Gastrocnemius medialis (tissue), 4 donors: Measurements from ENCODE around the gene SLC6A16. TPM values are rescaled to one million over a fixed set of nuclear protein-coding genes. Genes with fewer than 3 reads are reported as not detected.
"Not testable (repeated sequence)": the region's sequence is repeated elsewhere in the genome, so short reads cannot be mapped to it uniquely, and the experiment has no call there.

Experiments used
- ATAC-seq, 2 donors: fragments of 150-250 bp; one replicate each; pipeline ENCODE4 v1.9.1; 2016
- DNase-seq, 2 donors: peaks; one replicate each; pipeline ENCODE4 v3.0.0-alpha.2; 2019
- H3K27ac ChIP-seq, 4 donors: fragments of 200-600 bp; sonication (generic); 1 replicate in 1 of 4; 2 replicates in 3 of 4; pipeline ENCODE4 v1.5.1; 2016 to 2018; ENCODE audit warnings: mild to moderate bottlenecking in 2 of 4, moderate library complexity in 1 of 4
- H3K27me3 ChIP-seq, 3 donors: fragments of 200-600 bp; sonication (generic) in 2 of 3; 1 replicate in 1 of 3; 2 replicates in 2 of 3; pipeline versions ENCODE4 v1.5.1 to v1.6.0; 2016 to 2019; ENCODE audit warnings: mild to moderate bottlenecking in 1 of 3, moderate library complexity in 1 of 3
- H3K36me3 ChIP-seq, 2 donors: fragments of 200-600 bp; sonication (generic) in 1 of 2; one replicate each; pipeline ENCODE4 v1.5.1; 2017 to 2018
- H3K4me1 ChIP-seq, 2 donors: fragments of 200-600 bp; sonication (generic) in 1 of 2; one replicate each; pipeline ENCODE4 v1.5.1; 2016 to 2017; ENCODE audit warnings: mild to moderate bottlenecking in 2 of 2
- H3K4me3 ChIP-seq, 4 donors: fragments of 200-600 bp; sonication (generic) in 3 of 4; 1 replicate in 1 of 4; 2 replicates in 3 of 4; pipeline ENCODE4 v1.5.1; 2016 to 2019; ENCODE audit warnings: mild to moderate bottlenecking in 2 of 4
- H3K9me3 ChIP-seq, 3 donors: fragments of 200-600 bp; sonication (generic) in 2 of 3; 1 replicate in 1 of 3; 2 replicates in 2 of 3; pipeline ENCODE4 v1.5.1; 2016 to 2019
- POLR2A ChIP-seq, 2 donors: fragments of 450-650 bp; IDR thresholded peaks; one replicate each; pipeline ENCODE4 v1.6.1; 2017; ENCODE audit warnings: antibody characterized with exemption in 2 of 2, mild to moderate bottlenecking in 2 of 2, moderate library complexity in 2 of 2
- in situ Hi-C, 4 donors: fragments of 200-750 bp; cut with MboI; loops; one replicate each; pipeline versions ENCODE4 v1.15.0 to v1.8.0; 2017; ENCODE audit warnings: low sequenced_read_pairs in 4 of 4
- intact Hi-C: fragments of 100-400 bp; cut with DNase I; formaldehyde crosslinking; loops from one replicate; pipeline ENCODE4 v1.15.1; 2023; ENCODE audit warnings: low total_unique reads
- total RNA-seq, 4 donors: library from RNA; depleted of rRNA; stranded (reverse); fragments of >200 nt; gene quantifications; one replicate each; pipeline versions ENCODE4 v1.1.0 to v1.2.3, GENCODE V29; 2016
- TF ChIP-seq, protein P1 (sequence below), 5 experiments: fragments of 450-650 bp in 3 of 5; fragments of 200-600 bp in 2 of 5; sonication (generic) in 2 of 5; IDR thresholded peaks in 4 of 5; conservative IDR thresholded peaks in 1 of 5; 1 replicate in 4 of 5; 2 replicates in 1 of 5; pipeline ENCODE4 v1.5.1; 2016 to 2019; ENCODE audit warnings: antibody characterized with exemption in 5 of 5, mild to moderate bottlenecking in 3 of 5, moderate library complexity in 3 of 5

SLC6A16 gene
- total RNA-seq = 1 to 10 TPM in 1 of 4 donors, under 1 TPM in 2, not detected in 1; 0.13 to 4.3 (median 0.36) TPM

DNA sequence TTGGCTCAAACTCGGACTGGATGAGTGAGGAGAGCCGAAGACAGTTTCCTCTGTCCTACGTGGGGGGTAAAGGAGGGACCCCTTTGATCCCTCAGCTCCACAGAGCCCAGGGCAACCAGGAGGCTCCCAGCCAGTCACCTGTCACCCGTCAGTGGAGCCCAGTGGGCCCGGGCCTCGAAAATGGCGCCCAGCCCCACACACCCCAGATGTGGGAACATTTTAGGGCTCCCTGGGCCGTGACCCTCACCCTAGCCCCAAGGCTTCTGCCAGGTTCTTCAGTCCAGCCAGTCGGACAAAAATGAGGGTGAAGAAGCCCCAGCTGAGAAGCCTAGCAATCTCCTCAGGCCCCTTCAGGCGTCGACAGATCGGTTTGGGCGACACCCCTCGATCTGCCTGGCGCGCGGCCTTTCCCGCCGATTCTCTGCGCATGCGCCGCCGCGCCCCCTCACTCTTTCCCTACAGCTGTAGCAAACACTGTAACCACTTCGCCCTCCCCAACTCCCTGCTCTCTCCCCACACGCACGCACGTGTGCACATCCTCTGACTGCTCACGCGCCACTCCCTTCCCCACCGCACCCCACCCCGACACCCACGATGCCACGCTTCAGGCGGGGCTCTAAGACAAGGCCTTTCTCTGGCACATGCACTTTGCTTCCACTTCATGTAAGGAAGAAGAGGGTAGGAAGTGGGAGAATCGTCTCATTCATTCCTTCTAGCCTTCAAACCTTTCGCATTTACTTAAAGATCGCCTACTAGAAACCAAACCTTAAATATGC lies at the start of gene SLC6A16:
Gene SLC6A16, minus strand, starts transcription at position 391 of the 776 bp plus-strand sequence. CDS start 13,844 bp downstream, outside the sequence.
- H3K36me3 ChIP-seq = no peaks in the 10 kb centered on the region
- H3K4me3 ChIP-seq = no peak within 1 kb of the TSS
- TF ChIP-seq POLR2A (IDR thresholded peaks at IDR 0.05) = no peak
- TF ChIP-seq, protein P1, sequence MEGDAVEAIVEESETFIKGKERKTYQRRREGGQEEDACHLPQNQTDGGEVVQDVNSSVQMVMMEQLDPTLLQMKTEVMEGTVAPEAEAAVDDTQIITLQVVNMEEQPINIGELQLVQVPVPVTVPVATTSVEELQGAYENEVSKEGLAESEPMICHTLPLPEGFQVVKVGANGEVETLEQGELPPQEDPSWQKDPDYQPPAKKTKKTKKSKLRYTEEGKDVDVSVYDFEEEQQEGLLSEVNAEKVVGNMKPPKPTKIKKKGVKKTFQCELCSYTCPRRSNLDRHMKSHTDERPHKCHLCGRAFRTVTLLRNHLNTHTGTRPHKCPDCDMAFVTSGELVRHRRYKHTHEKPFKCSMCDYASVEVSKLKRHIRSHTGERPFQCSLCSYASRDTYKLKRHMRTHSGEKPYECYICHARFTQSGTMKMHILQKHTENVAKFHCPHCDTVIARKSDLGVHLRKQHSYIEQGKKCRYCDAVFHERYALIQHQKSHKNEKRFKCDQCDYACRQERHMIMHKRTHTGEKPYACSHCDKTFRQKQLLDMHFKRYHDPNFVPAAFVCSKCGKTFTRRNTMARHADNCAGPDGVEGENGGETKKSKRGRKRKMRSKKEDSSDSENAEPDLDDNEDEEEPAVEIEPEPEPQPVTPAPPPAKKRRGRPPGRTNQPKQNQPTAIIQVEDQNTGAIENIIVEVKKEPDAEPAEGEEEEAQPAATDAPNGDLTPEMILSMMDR (IDR thresholded peaks at IDR 0.05 in 4 of 5, conservative IDR thresholded peaks at IDR 0.05 in 1 of 5) = no peak
- ATAC-seq (no peak), DNase-seq (no peak)
- H3K27me3 ChIP-seq = no peaks in the 10 kb centered on the region
- H3K9me3 ChIP-seq = no peaks in the 10 kb centered on the region
- in situ Hi-C loops (no loop called here), intact Hi-C loops (no loop called here)
- no peak within 1 kb of the TSS for H3K27ac ChIP-seq
- no peaks in the 10 kb centered on the region for H3K4me1 ChIP-seq

DNA sequence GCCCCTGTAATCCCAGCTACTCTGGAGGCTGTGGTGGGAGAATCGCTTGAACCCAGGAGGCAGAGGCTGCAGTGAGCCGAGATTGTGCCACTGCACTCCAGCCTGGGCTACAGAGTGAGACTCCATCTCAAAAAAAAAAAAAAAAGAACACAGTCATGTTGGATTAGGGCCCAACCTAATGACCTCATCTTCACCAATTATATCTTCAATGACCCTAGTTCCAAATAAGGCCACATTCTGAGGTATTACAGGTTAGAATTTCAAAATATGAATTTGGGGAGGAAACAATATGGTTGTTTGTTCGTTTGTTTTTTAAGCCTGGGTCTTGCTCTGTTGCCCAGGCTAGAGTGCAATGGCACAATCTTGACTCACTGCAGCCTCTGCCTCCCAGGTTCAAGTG lies 48.2 kb upstream of the SLC6A16 start:
- H3K27ac ChIP-seq, H3K4me3 ChIP-seq, intact Hi-C loops, ATAC-seq, H3K27me3 ChIP-seq, H3K9me3 ChIP-seq, H3K4me1 ChIP-seq, in situ Hi-C loops, DNase-seq, H3K36me3 ChIP-seq: not testable (repeated sequence)

DNA sequence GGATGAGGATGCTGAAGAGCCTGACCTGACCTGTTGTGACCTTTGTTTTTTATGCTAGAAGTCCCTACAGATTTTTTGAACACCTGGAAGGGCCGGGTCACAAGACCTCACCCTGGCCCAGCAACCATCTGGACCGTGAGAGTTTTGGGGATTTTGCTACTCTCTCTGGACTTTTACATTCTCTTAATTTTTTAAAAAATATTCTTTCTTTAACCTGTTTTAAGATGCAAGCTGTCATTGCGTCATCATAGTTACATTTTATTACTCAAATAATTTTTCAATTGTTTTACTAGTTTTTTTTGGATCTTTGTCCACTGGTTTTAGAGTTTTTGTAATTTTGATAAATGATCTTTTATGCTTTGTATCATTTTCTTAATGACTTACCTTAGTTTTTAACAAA lies 46.2 kb upstream of the SLC6A16 start:
- Histone ChIP-seq H3K4me3 (no peak overlapping the region), H3K4me1 (no peaks in the 10 kb centered on the region), H3K9me3 (peaks cover 0 to 7% (median 0%) of the 10 kb centered on the region in 3 donors), H3K27ac (no peak overlapping the region), H3K36me3 (no peaks in the 10 kb centered on the region), H3K27me3 (no peaks in the 10 kb centered on the region)
- intact Hi-C loops = no loop called here
- no peak for ATAC-seq
- TF ChIP-seq POLR2A (IDR thresholded peaks at IDR 0.05) = no peak
- TF ChIP-seq, protein P1 (IDR thresholded peaks at IDR 0.05 in 4 of 5, conservative IDR thresholded peaks at IDR 0.05 in 1 of 5) = no peak
- DNase-seq = no peak
- in situ Hi-C loops = no loop called here

DNA sequence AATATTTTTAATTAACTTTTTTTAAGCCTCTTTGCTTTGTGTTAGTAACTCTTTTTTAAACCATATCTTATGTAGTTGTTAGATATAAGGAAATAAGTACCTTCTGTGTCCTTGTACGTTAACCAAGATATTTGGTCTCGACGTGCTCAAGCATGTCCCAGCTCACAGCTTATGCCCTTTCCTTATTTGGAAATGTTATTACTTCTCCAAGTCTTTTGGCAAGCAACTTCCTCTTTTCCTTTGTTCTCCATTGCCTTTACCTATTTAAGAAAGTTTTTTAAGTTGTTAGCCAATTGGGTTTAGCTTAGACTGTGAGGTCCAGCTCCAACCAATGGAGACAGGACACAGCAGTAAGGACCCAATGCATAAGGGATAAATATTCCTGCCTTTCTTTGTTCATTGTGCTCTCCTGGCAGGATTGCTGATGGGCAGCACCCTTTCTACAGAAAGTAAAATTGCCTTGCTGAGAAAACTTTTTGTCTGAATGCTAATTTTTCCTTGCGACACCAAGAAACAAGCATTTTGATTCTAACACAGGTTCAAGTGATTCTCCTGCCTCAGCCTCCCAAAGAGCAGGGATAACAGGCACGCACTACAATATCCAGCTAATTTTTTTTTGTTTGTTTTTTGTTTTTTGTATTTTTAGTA lies 43.8 kb upstream of the SLC6A16 start:
- Histone ChIP-seq H3K27ac (no peak overlapping the region), H3K36me3 (no peaks in the 10 kb centered on the region), H3K27me3 (peaks cover 0 to 10% (median 5%) of the 10 kb centered on the region in 3 donors), H3K9me3 (peaks cover 0 to 7% (median 0%) of the 10 kb centered on the region in 3 donors), H3K4me1 (no peaks in the 10 kb centered on the region), H3K4me3 (no peak overlapping the region)
- intact Hi-C loops = no loop called here
- in situ Hi-C loops = no loop called here
- no peak for TF ChIP-seq POLR2A (IDR thresholded peaks at IDR 0.05)
- TF ChIP-seq, protein P1 (IDR thresholded peaks at IDR 0.05 in 4 of 5, conservative IDR thresholded peaks at IDR 0.05 in 1 of 5) = no peak
- DNase-seq (no peak), ATAC-seq (no peak)

DNA sequence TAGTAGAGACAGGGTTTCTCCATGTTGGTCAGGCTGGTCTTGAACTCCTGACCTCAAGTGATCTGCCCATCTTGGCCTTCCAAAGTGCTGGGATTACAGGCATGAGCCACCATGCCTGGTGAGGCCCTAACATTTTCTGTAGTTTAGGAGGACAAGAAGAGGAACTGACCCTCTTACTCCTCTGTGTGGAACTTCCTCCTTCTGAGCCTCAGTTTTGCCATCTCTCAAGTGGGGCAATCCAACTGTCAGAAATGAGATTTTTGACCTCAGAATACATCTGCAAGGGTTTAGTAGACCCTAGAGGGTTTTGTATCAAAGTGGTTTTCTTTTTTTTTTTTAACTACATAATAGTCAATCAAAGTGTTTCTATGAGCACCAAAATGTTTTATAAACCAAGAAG lies 41.1 kb upstream of the SLC6A16 start:
- peaks cover 0 to 7% (median 0%) of the 10 kb centered on the region in 3 donors for H3K9me3 ChIP-seq
- intact Hi-C loops = no loop called here
- TF ChIP-seq, protein P1 (IDR thresholded peaks at IDR 0.05 in 4 of 5, conservative IDR thresholded peaks at IDR 0.05 in 1 of 5) = no peak
- TF ChIP-seq POLR2A (IDR thresholded peaks at IDR 0.05) = no peak
- H3K4me3 ChIP-seq = no peak overlapping the region
- no peak for ATAC-seq
- no peaks in the 10 kb centered on the region for H3K36me3 ChIP-seq
- peaks cover 5 to 30% (median 27%) of the 10 kb centered on the region in 3 donors for H3K27me3 ChIP-seq
- H3K4me1 ChIP-seq = peaks cover 0 to 14% of the 10 kb centered on the region in 2 donors
- no peak overlapping the region for H3K27ac ChIP-seq
- in situ Hi-C loops = no loop called here
- no peak for DNase-seq
